C1 segment of cervical spinal cord (tissue), 14 donors: ENCODE results near the gene TRIL.

ENCODE experiments used
- DNase-seq, 14 donors: peaks; one replicate each; lab custom pipeline; 2025; lab: John Stamatoyannopoulos, UW

The TRIL gene

GRCh38 chr7:28940741-28941384 is 17.3 kb downstream of the TRIL start:
- DNase-seq: no peak

GRCh38 chr7:28939844-28940544 is 18.1 kb downstream of the TRIL start:
- DNase-seq: no peak

- DNase-seq: no peak
Observed at GRCh38 chr7:28939367-28939766, 18.8 kb downstream of the TRIL start.

GRCh38 chr7:28937619-28938018 is 20.5 kb downstream of the TRIL start:
- DNase-seq: no peak

GRCh38 chr7:28937103-28937502 is 21.0 kb downstream of the TRIL start:
- no peak for DNase-seq

GRCh38 chr7:28933846-28934320 is 24.2 kb downstream of the TRIL start:
- DNase-seq: no peak

GRCh38 chr7:28931565-28931964 is 26.6 kb downstream of the TRIL start:
- no peak for DNase-seq

- DNase-seq: peak in 12 of 14 donors; percentile 10 to 68 (median 51)
Observed at GRCh38 chr7:28926871-28927597, 31.1 kb downstream of the TRIL start.

- peak in 10 of 14 donors; percentile 16 to 62 (median 43) for DNase-seq
Observed at GRCh38 chr7:28922624-28923331, 35.4 kb downstream of the TRIL start.

GRCh38 chr7:28921822-28922221 is 36.3 kb downstream of the TRIL start:
- DNase-seq: peak in 8 of 14 donors; percentile 5 to 73 (median 18)

GRCh38 chr7:28920424-28920823 is 37.7 kb downstream of the TRIL start:
- DNase-seq: no peak

- DNase-seq: peak in 3 of 14 donors; percentile 3 to 17 (median 7)
Observed at GRCh38 chr7:28919510-28919909, 38.6 kb downstream of the TRIL start.

GRCh38 chr7:28908775-28909174 is 49.4 kb downstream of the TRIL start:
- DNase-seq: no peak

- DNase-seq: no peak
Observed at GRCh38 chr7:28905464-28905863, 52.7 kb downstream of the TRIL start.

- DNase-seq: no peak
Observed at GRCh38 chr7:28904578-28905048, 53.5 kb downstream of the TRIL start.

- no peak for DNase-seq
Observed at GRCh38 chr7:28903730-28904577, 54.2 kb downstream of the TRIL start.
